Smooth muscle cell (in vitro differentiated cells): ENCODE results near the gene FANCM. TPM values are rescaled to one million over a fixed set of nuclear protein-coding genes. Genes with fewer than 3 reads are reported as not detected.
"Not testable (repeated sequence)": the region's sequence is repeated elsewhere in the genome, so short reads cannot be mapped to it uniquely, and the experiment has no call there.

Source experiments
- DNase-seq: peaks from one replicate; lab custom pipeline; 2025; ENCODE audit not compliant: unreplicated experiment; lab: John Stamatoyannopoulos, UW
- H2AFZ ChIP-seq: fragments of 200-600 bp; sonication (generic); 2 replicates; pipeline ENCODE4 v1.6.0; 2016; ENCODE audit warnings: antibody characterized with exemption, low read depth, mild to moderate bottlenecking
- H3F3A ChIP-seq: fragments of 200-600 bp; sonication (generic); 2 replicates; pipeline ENCODE4 v1.6.0; 2017; ENCODE audit warnings: antibody characterized with exemption, low read depth
- H3K27ac ChIP-seq: fragments of 200-600 bp; sonication (generic); 2 replicates; pipeline ENCODE4 v1.5.1; 2016; ENCODE audit warnings: low read depth, mild to moderate bottlenecking
- H3K27me3 ChIP-seq: fragments of 200-600 bp; sonication (generic); 2 replicates; pipeline ENCODE4 v1.6.1; 2016; ENCODE audit warnings: low read depth, mild to moderate bottlenecking
- H3K36me3 ChIP-seq: fragments of 200-600 bp; sonication (generic); 2 replicates; pipeline ENCODE4 v1.5.1; 2016; ENCODE audit warnings: low read depth
- H3K4me1 ChIP-seq: fragments of 200-600 bp; sonication (generic); 2 replicates; pipeline ENCODE4 v1.5.1; 2016; ENCODE audit warnings: low read depth
- H3K4me2 ChIP-seq: fragments of 200-600 bp; sonication (generic); 2 replicates; pipeline ENCODE4 v1.6.0; 2016; ENCODE audit warnings: mild to moderate bottlenecking
- H3K4me3 ChIP-seq: fragments of 200-600 bp; sonication (generic); 2 replicates; pipeline ENCODE4 v1.5.1; 2016; ENCODE audit warnings: mild to moderate bottlenecking
- H3K79me2 ChIP-seq: fragments of 200-600 bp; sonication (generic); 2 replicates; pipeline ENCODE4 v1.6.0; 2016; ENCODE audit warnings: low read depth, mild to moderate bottlenecking
- H3K9ac ChIP-seq: fragments of 200-600 bp; sonication (generic); 2 replicates; pipeline ENCODE4 v1.6.0; 2016; ENCODE audit warnings: low read depth
- H3K9me3 ChIP-seq: fragments of 200-600 bp; sonication (generic); replicated peaks from 2 replicates; pipeline ENCODE4 v1.5.1; 2016; ENCODE audit warnings: low read depth
- H4K20me1 ChIP-seq: fragments of 200-600 bp; sonication (generic); 2 replicates; pipeline ENCODE4 v1.6.0; 2016; ENCODE audit warnings: low read depth
- CTCF ChIP-seq: fragments of 200-600 bp; sonication (generic); IDR thresholded peaks from 2 replicates; pipeline ENCODE4 v1.5.1; 2017; ENCODE audit warnings: borderline replicate concordance, mild to moderate bottlenecking, antibody characterized with exemption; ENCODE audit not compliant: insufficient read depth, poor library complexity, severe bottlenecking
- WGBS: methylation state at CpG from one replicate; pipeline ENCODE4 v1.1.7; 2016; ENCODE audit warnings: low lambda C conversion rate; 5-methylcytosine and 5-hydroxymethylcytosine counted together
- polyA plus RNA-seq: library from polyadenylated mRNA; unstranded; fragments of >200 nt; fragmentation: Nextera tagmentation; extraction: Ambion mirVana; gene quantifications from 2 replicates; pipeline ENCODE4 v1.2.1, GENCODE V29; 2016
- total RNA-seq: library from RNA; depleted of rRNA; stranded (reverse); fragments of >200 nt; gene quantifications from 2 replicates; pipeline ENCODE4 v1.2.3, GENCODE V29; 2014

Gene FANCM
- total and polyA plus RNA-seq, 2 experiments from 2014 or later, result 1.7 to 5.5 TPM

GRCh38 chr14:45211295-45211694 is 75.6 kb downstream of the FANCM start:
- no peaks in the 10 kb centered on the region for H3K4me1 ChIP-seq
- H3K4me3 ChIP-seq, result no peak overlapping the region
- no peak for DNase-seq
- H3K79me2 ChIP-seq, result no peaks in the 10 kb centered on the region
- H3K36me3 ChIP-seq, result no peaks in the 10 kb centered on the region
- H2AFZ ChIP-seq, result no peak overlapping the region
- no peak overlapping the region for H3K4me2 ChIP-seq
- no peaks in the 10 kb centered on the region for H3K9me3 ChIP-seq
- no peak for TF ChIP-seq CTCF
- H3K27ac ChIP-seq, result no peak overlapping the region
- no peak overlapping the region for H3K9ac ChIP-seq
- no peaks in the 10 kb centered on the region for H3F3A ChIP-seq
- H3K27me3 ChIP-seq, result no peaks in the 10 kb centered on the region
- 100% methylated on average over 1 of the region's 1 CpG for WGBS
- H4K20me1 ChIP-seq, result no peaks in the 10 kb centered on the region

DNA sequence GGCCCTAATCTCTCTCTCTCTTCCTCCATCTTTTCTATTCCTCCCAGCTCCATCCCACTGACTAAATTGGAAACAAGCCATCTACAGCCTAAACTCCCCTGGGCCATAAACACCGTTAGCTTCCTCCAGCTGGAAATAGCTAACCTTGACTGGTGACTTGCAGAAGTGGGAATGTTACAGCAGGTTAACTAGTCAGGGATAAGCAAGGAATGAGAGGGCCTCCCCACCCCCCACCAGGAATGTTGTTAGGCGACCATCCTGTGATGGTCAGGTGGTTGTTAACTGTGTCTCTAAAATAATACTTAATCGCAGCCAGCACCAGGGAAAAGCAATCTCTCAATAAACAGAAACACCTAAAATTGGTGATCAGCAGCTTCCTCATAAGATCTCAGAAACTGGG is 76.5 kb downstream of the FANCM start:
- Histone ChIP-seq H3K27ac (no peak overlapping the region), H3K4me2 (no peak overlapping the region), H3F3A (no peaks in the 10 kb centered on the region), H3K9me3 (no peaks in the 10 kb centered on the region), H3K9ac (no peak overlapping the region), H4K20me1 (no peaks in the 10 kb centered on the region), H3K79me2 (no peaks in the 10 kb centered on the region), H3K27me3 (no peaks in the 10 kb centered on the region), H3K4me3 (no peak overlapping the region), H3K4me1 (no peaks in the 10 kb centered on the region), H3K36me3 (no peaks in the 10 kb centered on the region), H2AFZ (no peak overlapping the region)
- 69% methylated on average over 3 of the region's 3 CpGs for WGBS
- TF ChIP-seq CTCF, result no peak
- DNase-seq, result no peak

GRCh38 chr14:45213716-45214115 is 78.0 kb downstream of the FANCM start:
- H3K27me3 ChIP-seq, H3K4me2 ChIP-seq: not testable (repeated sequence)

GRCh38 chr14:45214341-45214740 is 78.6 kb downstream of the FANCM start:
- not testable (repeated sequence) for DNase-seq, H3F3A ChIP-seq, H3K9me3 ChIP-seq, H3K79me2 ChIP-seq, H3K4me3 ChIP-seq, H3K4me1 ChIP-seq, H4K20me1 ChIP-seq, H3K4me2 ChIP-seq, H3K27ac ChIP-seq, H3K27me3 ChIP-seq, H3K9ac ChIP-seq, H3K36me3 ChIP-seq, H2AFZ ChIP-seq
- WGBS, result 93% methylated on average over 6 of the region's 6 CpGs

More at GRCh38 chr14:45213716-45214115, 78.0 kb downstream of the FANCM start:
- not testable (repeated sequence) for H3K9ac ChIP-seq, H3K4me1 ChIP-seq, H3F3A ChIP-seq, H3K4me3 ChIP-seq, H3K79me2 ChIP-seq, H2AFZ ChIP-seq, H3K36me3 ChIP-seq, H3K27ac ChIP-seq, H3K9me3 ChIP-seq, H4K20me1 ChIP-seq, DNase-seq
- WGBS, result 63% methylated on average over 1 of the region's 1 CpG
